NK-92 (cell line): ENCODE data around the gene GP2.

ENCODE experiments used
- DNase-seq: peaks from one replicate; lab custom pipeline; 2025; ENCODE audit not compliant: unreplicated experiment; lab: John Stamatoyannopoulos, UW

Gene GP2

GRCh38 chr16:20307240-20307671 lies 20.1 kb downstream of the GP2 start:
- DNase-seq = no peak

DNA sequence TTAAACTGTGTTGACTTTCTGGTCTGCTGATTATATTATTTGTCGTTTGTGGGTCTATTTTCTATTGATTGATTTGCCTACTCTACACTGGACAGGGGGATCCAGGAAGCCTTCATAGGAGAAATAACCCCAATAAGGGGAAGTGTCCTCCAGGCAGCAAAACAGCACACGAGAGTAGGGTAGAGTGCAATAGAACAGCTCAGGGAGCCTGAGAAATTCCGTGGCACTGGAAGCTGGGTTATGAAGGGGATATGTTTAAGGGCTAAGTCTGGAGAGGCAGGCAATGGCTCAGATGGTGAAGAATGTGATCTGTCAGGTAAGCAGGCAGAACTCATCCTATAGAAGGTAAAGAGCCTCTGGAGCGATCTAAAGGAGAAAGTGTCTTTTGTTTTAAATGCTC lies 20.9 kb downstream of the GP2 start:
- DNase-seq = no peak

DNA sequence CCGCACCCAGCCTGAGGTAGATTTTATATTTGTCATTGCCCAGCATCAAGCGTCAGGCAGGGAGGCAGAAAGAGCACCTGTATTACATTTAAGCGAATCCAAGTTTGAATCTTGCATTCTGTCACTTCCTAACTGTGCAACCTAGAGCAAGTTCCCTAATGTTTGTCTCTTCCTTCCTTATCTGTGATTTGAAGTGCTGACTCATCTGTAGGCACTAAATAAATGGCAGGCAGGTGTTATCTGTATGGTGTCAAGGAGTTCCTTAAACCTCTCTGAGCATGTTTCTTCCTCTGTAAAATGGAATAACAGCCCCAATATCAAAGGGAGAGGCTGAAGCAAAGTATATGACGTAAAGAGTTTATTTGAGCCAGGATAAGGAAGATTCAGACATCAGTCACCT lies 24.3 kb downstream of the GP2 start:
- DNase-seq = no peak

DNA sequence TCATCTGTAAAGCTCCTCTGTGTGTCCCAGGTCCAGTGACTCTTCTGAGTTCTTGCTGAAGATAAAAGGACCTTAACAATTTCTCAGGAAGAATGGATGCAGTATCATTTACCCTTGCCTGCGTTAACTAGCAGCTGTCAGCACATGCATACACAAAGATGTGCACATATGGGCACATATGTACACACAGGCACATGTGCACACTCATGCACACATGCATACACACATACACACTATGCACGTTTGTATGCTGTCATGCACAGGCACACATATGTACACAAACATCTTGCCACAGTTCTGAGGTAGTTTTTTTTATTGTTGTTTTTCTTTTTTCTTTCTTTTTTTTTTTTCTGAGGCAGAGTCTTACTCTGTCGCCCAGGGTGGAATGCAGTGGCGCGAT lies 24.9 kb downstream of the GP2 start:
- no peak for DNase-seq

DNA sequence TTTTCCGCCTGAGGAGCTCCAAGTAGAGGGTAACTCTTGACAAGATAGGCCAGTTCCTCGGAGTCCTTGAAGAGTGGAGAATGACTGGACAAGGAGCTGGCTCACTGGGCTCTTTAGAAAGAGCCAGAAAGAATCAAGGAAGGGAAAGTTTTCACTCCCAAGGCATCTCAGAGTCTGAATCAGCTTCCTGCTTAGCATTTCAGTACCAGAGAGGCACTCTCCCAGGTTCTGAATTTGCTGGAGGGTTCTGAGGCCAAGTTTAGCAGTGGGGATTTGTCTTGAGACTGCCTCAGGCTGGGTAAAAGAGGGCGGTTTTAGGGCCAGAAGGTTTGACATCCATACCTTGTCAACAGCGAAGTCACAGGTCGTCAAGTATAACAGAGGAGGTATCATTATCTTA lies 25.5 kb downstream of the GP2 start:
- DNase-seq = no peak

DNA sequence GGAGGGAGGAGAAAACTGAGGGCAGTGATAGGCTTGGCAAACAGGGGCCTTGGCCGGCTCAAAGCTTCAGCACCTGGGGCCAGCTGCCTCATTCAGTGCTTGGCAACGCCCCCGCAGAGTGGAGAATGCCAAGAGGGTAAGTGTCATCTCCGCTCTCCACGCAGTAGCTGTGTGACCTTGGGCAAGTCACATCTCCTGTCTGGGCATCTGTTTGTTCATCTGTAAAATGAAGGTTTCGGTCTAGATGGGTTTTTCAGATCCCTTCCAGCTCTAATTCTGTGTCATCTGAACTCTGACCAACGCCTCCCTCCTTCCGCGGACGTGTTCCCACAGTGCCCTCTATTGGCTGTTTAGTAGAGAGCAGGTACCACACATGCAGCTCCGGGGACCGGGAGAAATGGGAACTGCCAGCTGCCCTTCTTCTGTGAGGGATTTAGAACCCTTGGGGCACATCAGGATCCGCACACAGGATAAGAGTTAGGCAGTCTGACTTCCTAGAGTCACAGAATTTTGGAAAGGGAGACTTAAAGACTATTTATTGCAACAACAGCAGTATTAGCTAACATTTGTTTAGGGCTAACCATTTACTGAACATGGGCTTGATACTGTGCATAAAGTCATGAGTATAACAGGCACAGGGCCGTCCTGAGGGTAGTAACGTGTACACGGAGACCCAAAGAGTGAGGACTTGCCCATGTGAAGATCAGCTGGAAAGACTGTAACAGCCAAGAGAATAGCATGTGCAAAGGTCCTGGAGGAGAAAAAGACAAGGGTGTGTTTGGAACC lies 26.8 kb downstream of the GP2 start:
- no peak for DNase-seq

- DNase-seq = no peak
These were observed 28.9 kb downstream of the GP2 start for GRCh38 chr16:20298452-20298851.

DNA sequence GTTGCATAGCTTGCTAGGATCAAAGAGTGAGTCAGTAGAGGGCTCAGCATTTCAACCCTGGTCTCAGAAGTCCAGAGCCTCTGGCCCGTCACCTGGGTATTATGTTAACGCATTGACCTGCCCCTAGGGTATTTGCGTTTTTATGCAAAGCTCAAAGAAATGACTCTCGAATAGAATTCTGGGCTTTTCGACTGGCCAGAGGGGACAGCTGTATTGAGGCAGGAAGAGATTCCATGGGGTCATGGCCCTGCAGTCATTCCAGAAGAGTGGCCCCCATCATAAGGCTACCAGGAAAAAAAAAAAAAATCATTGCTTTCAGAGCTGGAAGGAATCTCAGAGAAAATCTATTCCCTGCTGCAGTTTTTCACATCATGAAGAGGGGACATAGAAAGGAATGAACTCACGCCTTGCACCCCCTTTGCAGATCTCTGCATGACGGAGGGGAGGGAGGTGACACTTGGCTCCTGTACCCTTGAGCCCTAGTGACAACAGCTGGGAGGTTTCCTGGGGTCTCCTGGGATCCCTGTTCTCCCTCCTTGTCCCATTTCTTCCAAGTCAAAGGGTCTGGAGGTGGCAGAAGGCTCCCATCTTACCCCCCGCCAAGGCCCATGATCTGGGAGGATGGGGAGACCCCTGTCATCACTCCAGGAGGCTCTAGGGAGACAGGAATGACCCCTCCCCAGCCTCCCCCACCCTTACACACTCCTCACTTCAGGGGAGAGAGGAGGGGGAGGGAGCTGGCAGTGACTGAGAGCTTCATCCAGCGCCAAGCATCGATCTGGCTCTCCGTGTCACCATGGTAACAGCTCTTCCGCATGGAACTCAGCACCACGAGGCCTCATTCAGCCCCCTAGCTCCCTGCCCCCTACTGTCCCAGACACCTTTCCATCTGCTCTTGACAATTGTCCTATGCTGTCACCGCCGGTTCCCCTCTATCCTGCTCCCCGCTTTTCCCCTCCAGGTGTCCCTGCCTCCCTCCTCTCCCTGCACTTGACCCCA lies 35.8 kb downstream of the GP2 start:
- no peak for DNase-seq

DNA sequence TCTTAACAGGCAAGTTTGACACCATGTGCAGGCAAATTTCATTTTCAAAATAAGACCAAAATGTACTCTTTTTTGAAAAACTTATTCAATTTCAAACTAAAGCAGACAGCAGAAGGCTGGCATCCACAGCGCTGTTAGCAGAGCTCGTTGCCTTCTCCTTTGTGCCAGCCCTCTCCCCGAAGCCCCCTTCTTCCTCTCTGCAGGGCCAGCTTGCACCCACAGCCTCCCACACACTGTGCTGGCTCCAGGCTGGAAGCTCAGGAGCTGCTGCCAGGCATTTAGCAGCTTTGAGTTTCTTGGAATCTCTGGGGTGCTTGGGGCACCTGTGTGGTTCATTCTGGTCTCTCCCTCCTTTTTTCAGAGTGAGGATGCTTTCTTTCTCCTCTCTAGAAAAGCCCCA lies 37.7 kb downstream of the GP2 start:
- no peak for DNase-seq

DNA sequence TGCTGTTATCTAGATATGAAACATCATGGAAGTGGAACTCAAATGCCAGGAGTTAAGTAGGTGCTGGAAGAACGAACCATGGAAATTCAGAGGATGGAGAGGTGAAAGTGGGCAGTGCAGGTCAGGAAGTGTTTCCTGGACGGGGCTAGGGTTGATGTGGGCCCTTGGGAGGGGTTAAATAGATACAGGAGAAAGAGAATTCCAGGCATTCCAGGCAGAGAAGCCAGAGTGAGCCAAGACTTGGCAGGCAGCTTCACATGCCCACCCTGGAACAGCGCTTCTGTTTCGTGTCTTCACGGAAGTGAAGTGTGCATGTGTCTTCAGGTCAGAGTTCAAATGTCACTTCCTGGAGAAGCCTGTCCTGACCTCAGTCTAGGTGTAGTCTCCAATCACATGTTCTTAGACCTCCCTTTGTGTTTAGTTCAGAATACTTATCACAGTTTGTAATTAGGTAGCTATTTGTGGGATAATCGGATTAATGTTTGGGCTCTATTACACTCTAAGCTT lies 41.3 kb downstream of the GP2 start:
- no peak for DNase-seq

DNA sequence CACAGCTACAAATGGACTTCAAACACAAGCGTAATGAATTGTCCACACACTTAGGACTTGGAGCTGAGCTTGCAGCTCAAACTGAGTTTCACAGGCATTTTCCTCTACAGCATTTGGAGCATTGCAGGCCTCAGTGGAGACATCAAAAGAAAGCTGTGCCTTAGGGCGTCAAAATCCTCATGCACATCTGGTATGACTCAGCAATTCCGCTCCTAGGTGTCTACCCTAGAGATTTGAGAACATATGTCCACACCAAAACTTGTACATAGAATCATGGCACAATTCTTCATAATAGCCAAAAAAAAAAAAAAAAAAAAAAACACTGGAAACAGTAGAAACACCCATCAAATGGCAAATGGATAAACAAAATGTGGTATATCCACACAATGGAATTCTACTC lies 47.1 kb downstream of the GP2 start:
- no peak for DNase-seq

DNA sequence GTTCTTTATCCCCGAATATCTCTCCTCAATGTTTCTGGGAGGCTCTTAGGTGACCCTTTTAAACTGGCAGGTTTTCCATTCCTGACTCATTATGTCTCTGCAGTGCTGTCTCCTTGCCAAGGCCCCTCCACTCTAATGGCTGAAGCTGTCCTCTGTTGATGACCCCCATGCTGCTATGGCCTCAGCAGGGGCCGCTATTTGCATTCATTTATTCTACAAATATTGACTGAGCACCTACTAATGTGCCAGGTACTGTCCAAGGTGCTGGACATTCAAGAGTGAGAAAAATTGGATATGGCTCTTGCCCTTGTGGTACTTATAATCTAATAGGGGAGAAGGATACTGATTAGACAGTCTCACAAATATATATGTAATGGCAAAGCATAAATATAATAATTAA lies 55.4 kb downstream of the GP2 start:
- DNase-seq = no peak

DNA sequence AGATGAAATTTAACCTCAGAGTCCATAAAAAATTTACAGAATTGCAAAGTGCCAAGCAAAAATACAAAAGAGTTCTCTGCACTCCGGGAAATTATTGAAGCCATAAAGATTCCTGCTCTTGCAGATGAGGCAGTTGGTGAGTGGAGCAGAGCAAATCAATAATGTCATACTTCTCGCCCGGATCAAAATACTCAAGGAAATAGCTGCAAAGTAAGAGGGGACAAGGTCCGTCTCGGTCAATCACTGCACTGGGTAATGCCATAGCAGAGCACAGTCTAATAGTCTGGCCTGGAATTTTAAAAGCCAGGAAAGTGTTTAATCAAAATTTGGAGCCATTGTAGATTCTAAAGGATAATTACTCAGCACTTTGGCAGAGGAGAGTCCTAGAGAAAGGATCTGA lies 58.9 kb downstream of the GP2 start:
- DNase-seq = no peak

- no peak for DNase-seq
These were observed 62.3 kb downstream of the GP2 start for GRCh38 chr16:20265019-20265418.

GRCh38 chr16:20263138-20263855 lies 64.0 kb downstream of the GP2 start:
- DNase-seq = no peak

DNA sequence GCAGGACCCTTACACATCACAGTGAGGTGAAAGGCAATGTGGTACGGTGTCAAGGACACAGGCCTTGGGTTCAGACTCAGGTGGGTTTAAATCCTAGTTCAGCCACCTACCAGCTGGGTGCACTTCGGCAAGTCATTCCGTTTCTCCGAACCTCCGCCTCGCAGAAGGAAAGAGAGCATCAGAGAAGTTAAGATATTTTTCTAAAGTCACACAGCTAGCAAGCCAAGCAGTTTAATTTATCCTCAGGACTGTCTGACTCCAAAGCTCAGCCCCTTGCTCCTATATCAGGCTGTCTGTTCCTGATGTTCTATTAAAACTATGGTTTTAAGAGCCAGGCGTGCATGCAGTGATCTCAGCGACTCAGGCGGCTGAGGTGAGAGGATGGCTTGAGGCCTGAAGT lies 65.1 kb downstream of the GP2 start:
- no peak for DNase-seq

DNA sequence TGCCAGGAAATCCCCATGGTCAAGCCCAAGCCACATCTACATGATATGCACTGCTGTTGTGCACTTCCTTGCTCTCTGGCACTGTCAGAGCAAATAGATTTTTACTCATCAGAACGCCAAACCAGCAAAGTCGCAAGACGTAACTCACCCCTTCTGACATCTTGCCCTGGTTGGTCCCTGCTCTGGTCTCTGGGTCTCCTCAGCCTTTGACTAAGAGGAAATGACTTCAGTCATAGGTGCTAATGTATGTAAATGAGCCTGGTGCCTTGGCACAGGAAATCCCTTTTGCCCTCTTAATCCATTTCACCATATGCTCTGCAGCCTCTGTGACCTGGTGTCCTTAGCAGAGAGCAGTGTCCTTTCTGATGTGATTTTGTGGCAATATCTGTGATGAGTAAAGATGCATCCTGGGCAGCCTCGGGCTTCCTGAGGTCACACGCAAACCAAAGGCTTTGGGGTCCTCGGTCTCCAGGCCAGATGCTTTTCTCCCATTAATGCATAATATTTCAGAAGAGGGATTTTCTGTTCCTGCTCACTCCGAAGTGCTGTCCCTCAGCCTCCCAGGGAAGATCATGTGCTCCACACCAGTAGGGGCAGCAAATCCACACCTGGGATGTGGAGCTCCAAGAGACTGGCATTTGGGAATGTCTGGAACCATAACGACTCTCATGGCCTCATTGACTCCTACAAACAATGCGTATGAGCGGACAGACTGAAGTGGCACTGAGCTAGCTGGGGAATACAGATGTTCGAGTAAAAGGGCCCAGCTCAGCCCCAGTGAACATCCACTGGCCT lies 66.9 kb downstream of the GP2 start:
- DNase-seq = no peak
